NB4 (cell line): ENCODE results near the gene AFAP1.

Source experiments
- DNase-seq: peaks from one replicate; pipeline ENCODE4 v3.0.0; 2010; ENCODE audit warnings: low read depth
- H3K4me3 ChIP-seq: one replicate; pipeline ENCODE4 v1.5.1; 2011; ENCODE audit warnings: mild to moderate bottlenecking, low read depth, low read length, moderate library complexity
- MYC ChIP-seq: IDR thresholded peaks from 2 replicates; pipeline ENCODE4 v1.6.1; 2011; ENCODE audit warnings: low read depth, low read length
- POLR2A ChIP-seq: IDR thresholded peaks from 2 replicates; pipeline ENCODE4 v1.6.1; 2011; ENCODE audit warnings: mild to moderate bottlenecking; ENCODE audit not compliant: insufficient read length; ENCODE audit errors: extremely low read depth
- TF ChIP-seq, protein P1 (sequence below): IDR thresholded peaks from 2 replicates; pipeline ENCODE4 v1.6.1; 2011; ENCODE audit warnings: low read depth, low read length
- TF ChIP-seq, protein P2 (sequence below): IDR thresholded peaks from one replicate; pipeline ENCODE4 v1.5.1; 2012; ENCODE audit warnings: low read depth, low read length

The AFAP1 gene

DNA sequence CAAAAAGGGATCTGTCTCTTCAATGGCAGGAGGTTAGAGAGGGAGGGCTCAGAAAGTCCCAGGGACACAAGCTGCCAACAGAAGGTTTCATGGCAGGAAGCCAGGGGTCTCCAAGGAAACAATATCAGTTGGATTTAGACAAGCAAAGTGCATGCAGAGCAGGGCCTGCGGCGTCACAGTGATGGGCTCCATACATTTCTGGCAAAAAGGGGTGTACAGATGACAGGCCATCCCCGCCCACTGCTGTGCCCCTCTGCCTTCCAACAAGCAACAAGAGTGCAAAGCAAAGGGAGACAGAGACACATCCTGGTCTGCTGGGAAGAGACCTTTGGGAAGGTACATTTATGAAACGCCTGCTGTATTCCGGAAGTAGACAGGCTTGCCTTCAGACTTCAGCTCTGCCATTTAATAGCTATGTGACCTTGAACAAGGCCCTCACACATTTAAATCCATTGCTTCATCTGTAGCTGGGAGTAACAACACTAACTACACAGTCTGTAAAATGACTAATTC lies 121.2 kb downstream of the AFAP1 start:
- DNase-seq, result no peak
- no peak overlapping the region for H3K4me3 ChIP-seq
- TF ChIP-seq, protein P1, sequence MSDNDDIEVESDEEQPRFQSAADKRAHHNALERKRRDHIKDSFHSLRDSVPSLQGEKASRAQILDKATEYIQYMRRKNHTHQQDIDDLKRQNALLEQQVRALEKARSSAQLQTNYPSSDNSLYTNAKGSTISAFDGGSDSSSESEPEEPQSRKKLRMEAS, result no peak
- TF ChIP-seq MYC, result no peak
- TF ChIP-seq, protein P2, sequence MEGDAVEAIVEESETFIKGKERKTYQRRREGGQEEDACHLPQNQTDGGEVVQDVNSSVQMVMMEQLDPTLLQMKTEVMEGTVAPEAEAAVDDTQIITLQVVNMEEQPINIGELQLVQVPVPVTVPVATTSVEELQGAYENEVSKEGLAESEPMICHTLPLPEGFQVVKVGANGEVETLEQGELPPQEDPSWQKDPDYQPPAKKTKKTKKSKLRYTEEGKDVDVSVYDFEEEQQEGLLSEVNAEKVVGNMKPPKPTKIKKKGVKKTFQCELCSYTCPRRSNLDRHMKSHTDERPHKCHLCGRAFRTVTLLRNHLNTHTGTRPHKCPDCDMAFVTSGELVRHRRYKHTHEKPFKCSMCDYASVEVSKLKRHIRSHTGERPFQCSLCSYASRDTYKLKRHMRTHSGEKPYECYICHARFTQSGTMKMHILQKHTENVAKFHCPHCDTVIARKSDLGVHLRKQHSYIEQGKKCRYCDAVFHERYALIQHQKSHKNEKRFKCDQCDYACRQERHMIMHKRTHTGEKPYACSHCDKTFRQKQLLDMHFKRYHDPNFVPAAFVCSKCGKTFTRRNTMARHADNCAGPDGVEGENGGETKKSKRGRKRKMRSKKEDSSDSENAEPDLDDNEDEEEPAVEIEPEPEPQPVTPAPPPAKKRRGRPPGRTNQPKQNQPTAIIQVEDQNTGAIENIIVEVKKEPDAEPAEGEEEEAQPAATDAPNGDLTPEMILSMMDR, result no peak
- TF ChIP-seq POLR2A, result no peak

DNA sequence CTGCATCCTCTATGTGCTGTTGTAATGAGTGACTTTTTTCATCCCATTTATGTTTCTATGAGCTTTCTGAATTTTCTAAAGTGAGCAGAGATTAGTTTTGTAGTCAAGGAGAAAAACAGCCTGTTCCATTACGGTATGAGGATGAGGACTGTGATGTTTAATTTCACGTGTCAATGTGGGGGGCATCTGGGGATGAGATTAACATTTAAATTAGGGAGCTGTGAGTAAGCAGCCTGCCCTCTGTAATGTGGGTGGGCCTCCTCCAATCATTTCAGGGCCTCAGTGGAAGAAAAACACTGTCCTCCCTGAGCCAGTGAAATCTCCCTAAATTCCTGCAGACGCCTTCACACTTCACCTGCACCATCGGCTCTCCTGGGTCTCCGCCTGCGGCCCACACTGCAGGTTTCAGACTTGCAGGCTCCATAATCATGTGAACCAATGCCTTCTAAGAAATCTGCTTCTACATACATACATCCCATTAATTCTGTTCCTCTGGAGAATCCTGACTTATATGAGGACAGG lies 121.7 kb downstream of the AFAP1 start:
- TF ChIP-seq POLR2A (no peak), MYC (no peak)
- TF ChIP-seq, protein P1, result no peak
- TF ChIP-seq, protein P2, result no peak
- no peak for DNase-seq
- H3K4me3 ChIP-seq, result no peak overlapping the region

DNA sequence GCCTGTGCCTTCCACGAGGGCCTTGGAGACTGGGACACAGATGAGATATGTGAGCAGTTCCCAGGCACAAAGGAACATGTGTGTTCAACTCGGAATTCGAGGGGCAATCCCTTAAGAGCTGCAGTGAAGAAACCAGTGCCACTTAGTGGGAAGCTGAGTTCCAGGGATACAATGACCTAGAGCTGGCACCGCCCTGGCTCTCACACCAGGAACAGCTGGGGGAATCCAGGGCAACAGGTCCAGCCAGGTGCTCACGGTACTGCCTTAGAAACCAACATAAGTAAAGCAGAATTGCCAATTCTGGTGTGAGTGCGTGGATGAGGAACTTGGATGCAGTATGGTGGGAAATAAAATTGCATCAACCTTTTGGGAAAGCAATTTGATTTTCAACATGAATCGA lies 122.9 kb downstream of the AFAP1 start:
- DNase-seq, result no peak
- no peak overlapping the region for H3K4me3 ChIP-seq
- TF ChIP-seq POLR2A, result no peak
- TF ChIP-seq, protein P2, result no peak
- TF ChIP-seq MYC, result no peak
- TF ChIP-seq, protein P1, result no peak

DNA sequence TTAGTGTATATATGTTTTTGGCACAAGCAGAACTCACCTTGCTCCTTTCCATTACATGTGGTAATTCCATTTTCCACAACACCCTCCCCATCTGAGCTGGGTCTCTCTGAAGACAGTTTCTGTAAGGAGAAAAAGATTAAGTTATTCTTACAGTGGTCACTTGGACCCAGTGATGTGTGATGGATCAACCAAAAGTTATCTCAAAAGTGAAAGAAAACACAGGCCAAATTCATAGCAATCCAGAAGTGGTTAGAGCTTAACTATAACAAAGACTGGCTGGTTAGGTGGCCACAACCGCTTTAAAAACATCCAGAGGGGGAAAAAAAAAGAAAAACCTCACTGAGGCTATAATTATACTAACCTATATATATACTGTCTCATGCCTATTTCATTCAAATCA lies 123.7 kb downstream of the AFAP1 start:
- TF ChIP-seq, protein P1, result no peak
- TF ChIP-seq, protein P2, result no peak
- TF ChIP-seq POLR2A, result no peak

DNA sequence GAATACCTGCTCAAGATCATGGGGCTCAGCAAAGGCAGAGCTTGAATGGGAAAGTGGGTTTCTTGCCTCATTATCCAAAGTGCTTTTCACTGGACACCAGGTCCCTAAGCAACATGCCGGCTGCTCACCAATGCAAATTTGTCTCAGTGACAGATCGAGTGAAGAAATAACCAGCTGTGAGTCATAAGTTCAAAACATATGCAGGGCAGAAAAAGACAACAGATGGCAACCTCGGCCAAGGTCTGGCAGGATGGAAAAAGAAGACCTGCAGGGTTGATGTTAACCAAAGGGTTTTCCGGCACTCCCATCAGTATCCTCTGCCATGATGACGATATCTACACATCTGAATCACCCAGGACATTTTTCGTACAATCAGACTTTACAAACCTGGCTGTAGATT lies 124.1 kb downstream of the AFAP1 start:
- TF ChIP-seq, protein P2, result no peak
- TF ChIP-seq, protein P1, result no peak
- TF ChIP-seq MYC, result no peak
- TF ChIP-seq POLR2A, result no peak
- no peak overlapping the region for H3K4me3 ChIP-seq
- peak; percentile 23 for DNase-seq

More for the DNA sequence above, 123.7 kb downstream of the AFAP1 start:
- DNase-seq, result no peak
- H3K4me3 ChIP-seq, result no peak overlapping the region
